ENCODE data around the gene NQO1.
A peak's percentile ranks its signal among the peaks of the same experiment; 100 is the strongest.

Gene NQO1

DNA sequence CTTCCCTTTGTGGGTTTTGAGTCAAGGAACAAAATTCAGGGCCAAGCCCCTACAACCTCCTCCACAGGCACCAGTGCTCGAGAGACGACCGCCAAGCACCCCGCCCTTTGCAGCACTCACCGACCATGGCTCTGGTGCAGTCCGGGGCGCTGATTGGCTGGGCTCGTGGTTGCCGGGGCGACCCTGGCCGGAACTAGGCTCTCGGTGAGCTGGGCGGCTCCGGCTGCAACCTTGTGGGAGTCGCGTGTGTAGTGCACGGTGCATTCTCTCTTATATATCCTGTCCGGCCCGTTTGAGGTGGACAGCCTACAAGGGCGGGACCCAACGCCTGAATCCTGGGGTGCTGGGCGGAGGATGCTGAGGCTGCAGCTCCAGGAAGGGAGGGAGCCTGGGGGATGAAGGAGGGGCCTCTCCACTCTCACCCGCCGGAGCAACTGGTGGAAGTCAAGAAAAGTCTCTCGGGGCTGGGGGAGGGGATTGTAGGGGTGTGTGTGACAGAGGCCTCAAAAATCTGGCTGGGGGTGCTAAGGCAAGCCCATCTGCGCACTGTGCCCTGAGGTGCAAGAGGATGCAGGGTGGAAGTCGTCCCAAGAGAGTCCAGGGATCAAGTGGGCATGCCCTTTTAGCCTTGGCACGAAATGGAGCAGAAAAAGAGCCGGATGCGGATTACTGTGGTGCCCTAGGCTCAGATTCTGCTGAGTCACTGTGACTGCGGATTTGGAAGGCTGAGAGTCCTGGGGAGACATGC lies at the start of gene NQO1:
NQO1 (minus strand) TSS at position 248 of the 748 bp plus-strand sequence; CDS start at position 127, 121 bp downstream.
- TF ChIP-seq, protein P1, sequence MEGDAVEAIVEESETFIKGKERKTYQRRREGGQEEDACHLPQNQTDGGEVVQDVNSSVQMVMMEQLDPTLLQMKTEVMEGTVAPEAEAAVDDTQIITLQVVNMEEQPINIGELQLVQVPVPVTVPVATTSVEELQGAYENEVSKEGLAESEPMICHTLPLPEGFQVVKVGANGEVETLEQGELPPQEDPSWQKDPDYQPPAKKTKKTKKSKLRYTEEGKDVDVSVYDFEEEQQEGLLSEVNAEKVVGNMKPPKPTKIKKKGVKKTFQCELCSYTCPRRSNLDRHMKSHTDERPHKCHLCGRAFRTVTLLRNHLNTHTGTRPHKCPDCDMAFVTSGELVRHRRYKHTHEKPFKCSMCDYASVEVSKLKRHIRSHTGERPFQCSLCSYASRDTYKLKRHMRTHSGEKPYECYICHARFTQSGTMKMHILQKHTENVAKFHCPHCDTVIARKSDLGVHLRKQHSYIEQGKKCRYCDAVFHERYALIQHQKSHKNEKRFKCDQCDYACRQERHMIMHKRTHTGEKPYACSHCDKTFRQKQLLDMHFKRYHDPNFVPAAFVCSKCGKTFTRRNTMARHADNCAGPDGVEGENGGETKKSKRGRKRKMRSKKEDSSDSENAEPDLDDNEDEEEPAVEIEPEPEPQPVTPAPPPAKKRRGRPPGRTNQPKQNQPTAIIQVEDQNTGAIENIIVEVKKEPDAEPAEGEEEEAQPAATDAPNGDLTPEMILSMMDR (IDR thresholded peaks at IDR 0.05; ENCODE audit: unreplicated experiment in 3 of 3): no peak
- Mint-ChIP-seq H3K27me3 (ENCODE audit: low read depth) (no peaks in the 10 kb centered on the region), H3K36me3 (ENCODE audit: low read depth) (no peaks in the 10 kb centered on the region), H3K4me1 (peaks cover 24% of the 10 kb centered on the region), H3K4me3 (peak within 1 kb of the TSS; percentile 88 to 93 (median 88)), H3K27ac (peak within 1 kb of the TSS; percentile 89 to 93 (median 91)), H3K9me3 (no peaks in the 10 kb centered on the region)

DNA sequence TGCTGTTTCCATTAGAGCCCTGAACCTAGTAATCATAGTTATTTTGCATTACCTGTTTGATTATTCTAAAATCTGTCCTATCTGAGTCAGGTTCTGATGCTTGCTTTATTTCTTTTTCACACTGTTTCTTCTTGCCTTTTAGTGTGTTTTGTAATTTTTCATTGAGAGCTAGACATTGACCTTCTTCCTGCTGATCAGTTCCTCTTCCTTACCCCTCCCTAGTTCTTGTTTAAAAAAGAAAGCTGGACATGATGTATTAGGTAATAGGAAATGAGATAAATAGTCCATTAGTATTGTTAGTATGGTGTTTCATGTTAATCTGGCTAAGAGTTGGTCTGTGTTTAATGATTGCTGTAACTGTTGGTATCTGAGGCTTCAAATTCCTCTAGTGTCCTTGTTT lies 49.2 kb upstream of the NQO1 start:
- H3K27me3 Mint-ChIP-seq (ENCODE audit: low read depth): no peaks in the 10 kb centered on the region
- TF ChIP-seq, protein P1 (IDR thresholded peaks at IDR 0.05; ENCODE audit: unreplicated experiment in 3 of 3): no peak
- H3K9me3 Mint-ChIP-seq: peaks cover 6% of the 10 kb centered on the region
- H3K27ac Mint-ChIP-seq: no peak overlapping the region
- peaks cover 13% of the 10 kb centered on the region for H3K36me3 Mint-ChIP-seq (ENCODE audit: low read depth)
- H3K4me3 Mint-ChIP-seq: no peak overlapping the region
- H3K4me1 Mint-ChIP-seq: peaks cover 6% of the 10 kb centered on the region

DNA sequence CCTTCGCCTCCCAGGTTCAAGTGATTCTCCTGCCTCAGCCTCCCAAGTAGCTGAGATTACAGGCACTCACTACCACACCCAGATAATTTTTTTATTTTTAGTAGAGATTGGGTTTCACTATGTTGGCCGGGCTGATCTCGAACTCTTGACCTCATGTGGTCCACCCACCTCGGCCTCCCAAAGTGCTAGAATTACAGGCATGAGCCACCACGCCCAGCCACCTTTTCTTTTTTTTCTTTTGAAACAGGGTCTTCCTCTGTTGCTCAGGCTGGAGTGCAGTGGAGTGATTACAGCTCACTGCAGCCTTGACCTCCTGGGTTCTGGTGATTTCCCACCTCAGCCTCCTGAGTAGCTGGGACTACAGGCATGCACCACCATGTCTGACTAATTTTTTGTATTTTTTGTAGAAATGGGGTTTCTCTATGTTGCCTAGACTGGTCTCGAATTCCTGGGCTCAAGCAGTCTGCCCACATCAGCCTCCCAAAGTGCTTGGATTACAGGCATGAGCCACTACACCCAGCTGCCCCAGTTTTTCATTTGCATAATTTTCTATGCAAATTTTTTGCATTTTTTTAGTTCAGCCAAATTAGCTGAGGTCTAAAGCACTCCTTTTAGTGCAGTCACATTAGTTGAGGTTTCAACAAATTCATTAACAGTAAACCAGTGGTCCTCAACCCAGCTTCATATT lies 47.0 kb upstream of the NQO1 start:
- Mint-ChIP-seq H3K27ac (no peak overlapping the region), H3K9me3 (peaks cover 6% of the 10 kb centered on the region), H3K4me3 (no peak overlapping the region), H3K27me3 (ENCODE audit: low read depth) (no peaks in the 10 kb centered on the region), H3K36me3 (ENCODE audit: low read depth) (peaks cover 13% of the 10 kb centered on the region), H3K4me1 (peaks cover 11% of the 10 kb centered on the region)
- TF ChIP-seq, protein P1 (IDR thresholded peaks at IDR 0.05; ENCODE audit: unreplicated experiment in 3 of 3): no peak

GRCh38 chr16:69771651-69771967 lies 45.2 kb upstream of the NQO1 start:
- H3K4me3 Mint-ChIP-seq: no peak overlapping the region
- H3K36me3 Mint-ChIP-seq (ENCODE audit: low read depth): peaks cover 10% of the 10 kb centered on the region
- H3K9me3 Mint-ChIP-seq: peaks cover 6% of the 10 kb centered on the region
- TF ChIP-seq, protein P1 (IDR thresholded peaks at IDR 0.05; ENCODE audit: unreplicated experiment in 3 of 3): no peak
- H3K27ac Mint-ChIP-seq: no peak overlapping the region
- H3K27me3 Mint-ChIP-seq (ENCODE audit: low read depth): no peaks in the 10 kb centered on the region
- peaks cover 11% of the 10 kb centered on the region for H3K4me1 Mint-ChIP-seq

DNA sequence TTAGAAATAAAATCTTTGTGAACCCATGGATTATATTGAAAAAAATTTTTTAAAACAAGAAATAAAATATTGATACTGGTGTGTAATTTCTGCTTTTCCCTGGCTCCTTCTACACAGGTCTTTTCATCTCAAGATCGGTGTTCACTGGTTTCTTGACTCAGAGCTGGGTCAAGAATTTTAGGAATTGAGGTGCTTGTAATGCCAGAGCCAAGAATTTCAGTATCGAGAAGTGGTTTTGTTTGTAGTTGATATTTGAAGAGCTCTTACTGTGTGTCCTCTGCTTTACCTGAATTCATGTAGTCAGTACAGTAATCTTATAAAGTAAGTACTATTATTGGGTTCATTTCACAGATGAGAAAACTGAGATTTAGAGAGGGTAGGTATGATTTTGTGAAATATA lies 43.0 kb upstream of the NQO1 start:
- TF ChIP-seq, protein P1 (IDR thresholded peaks at IDR 0.05; ENCODE audit: unreplicated experiment in 3 of 3): no peak
- H3K36me3 Mint-ChIP-seq (ENCODE audit: low read depth): peaks cover 8% of the 10 kb centered on the region
- no peak overlapping the region for H3K27ac Mint-ChIP-seq
- H3K27me3 Mint-ChIP-seq (ENCODE audit: low read depth): no peaks in the 10 kb centered on the region
- peaks cover 11% of the 10 kb centered on the region for H3K4me1 Mint-ChIP-seq
- H3K9me3 Mint-ChIP-seq: no peaks in the 10 kb centered on the region
- no peak overlapping the region for H3K4me3 Mint-ChIP-seq

Measured in nephron (organoid).